SU-DHL-6 (cell line): ENCODE measurements around the gene SESTD1.

Experiments used
- EZH2phosphoT487 ChIP-seq: fragments of 200-600 bp; sonication (generic), shearing (Covaris generic); conservative IDR thresholded peaks from 2 replicates; pipeline ENCODE4 v1.6.1; 2018; ENCODE audit warnings: mild to moderate bottlenecking, antibody characterized with exemption, low read length, moderate library complexity, mixed read lengths
- TF ChIP-seq, protein P1 (sequence below): fragments of 200-600 bp; sonication (generic); IDR thresholded peaks from one replicate; pipeline ENCODE4 v1.5.1; 2017; ENCODE audit warnings: antibody characterized with exemption, mild to moderate bottlenecking, low read length, moderate library complexity; ENCODE audit not compliant: insufficient read depth, poor library complexity, severe bottlenecking

GRCh38 chr2:179098080-179098689, 166.4 kb downstream of the SESTD1 start:
- TF ChIP-seq, protein P1, sequence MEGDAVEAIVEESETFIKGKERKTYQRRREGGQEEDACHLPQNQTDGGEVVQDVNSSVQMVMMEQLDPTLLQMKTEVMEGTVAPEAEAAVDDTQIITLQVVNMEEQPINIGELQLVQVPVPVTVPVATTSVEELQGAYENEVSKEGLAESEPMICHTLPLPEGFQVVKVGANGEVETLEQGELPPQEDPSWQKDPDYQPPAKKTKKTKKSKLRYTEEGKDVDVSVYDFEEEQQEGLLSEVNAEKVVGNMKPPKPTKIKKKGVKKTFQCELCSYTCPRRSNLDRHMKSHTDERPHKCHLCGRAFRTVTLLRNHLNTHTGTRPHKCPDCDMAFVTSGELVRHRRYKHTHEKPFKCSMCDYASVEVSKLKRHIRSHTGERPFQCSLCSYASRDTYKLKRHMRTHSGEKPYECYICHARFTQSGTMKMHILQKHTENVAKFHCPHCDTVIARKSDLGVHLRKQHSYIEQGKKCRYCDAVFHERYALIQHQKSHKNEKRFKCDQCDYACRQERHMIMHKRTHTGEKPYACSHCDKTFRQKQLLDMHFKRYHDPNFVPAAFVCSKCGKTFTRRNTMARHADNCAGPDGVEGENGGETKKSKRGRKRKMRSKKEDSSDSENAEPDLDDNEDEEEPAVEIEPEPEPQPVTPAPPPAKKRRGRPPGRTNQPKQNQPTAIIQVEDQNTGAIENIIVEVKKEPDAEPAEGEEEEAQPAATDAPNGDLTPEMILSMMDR, result no peak
- TF ChIP-seq EZH2phosphoT487, result no peak
